Measurements from ENCODE around the gene AFF2. TPM values are rescaled to one million over a fixed set of nuclear protein-coding genes. Genes with fewer than 3 reads are reported as not detected.

Gene AFF2
- total and polyA plus RNA-seq, 2 donors (not counting 3 experiments of a cell fraction or from before 2014, with no cell fraction given): 0.03 to 0.07 TPM

- Histone ChIP-seq H2AFZ (ENCODE audit: low read depth, low read length) (no peak overlapping the region), H4K20me1 (replicated peaks; ENCODE audit: control insufficient read depth, extremely low read depth, insufficient read depth, low read length) (no peaks in the 10 kb centered on the region), H3K9ac (replicated peaks; ENCODE audit: extremely low read depth, insufficient read depth, low read length) (no peak overlapping the region), H3K4me2 (ENCODE audit: insufficient read depth, low read length) (no peak overlapping the region), H3K4me1 (ENCODE audit: control insufficient read depth, extremely low read depth, insufficient read depth, low read length) (no peaks in the 10 kb centered on the region), H3K79me2 (ENCODE audit: control insufficient read depth, insufficient read depth, low read length) (no peaks in the 10 kb centered on the region), H3K9me3 (replicated peaks; ENCODE audit: control insufficient read depth, insufficient read depth, low read length) (no peaks in the 10 kb centered on the region), H3K27me3 (ENCODE audit: control insufficient read depth in 2 of 2, insufficient read depth in 2 of 2, low read length in 2 of 2) (no peaks in the 10 kb centered on the region), H3K27ac (ENCODE audit: insufficient read depth, low read depth, low read length) (no peak overlapping the region), H3K4me3 (replicated peaks in 1 of 3; ENCODE audit: insufficient read depth in 1 of 3, low read depth in 1 of 3, low read length in 3 of 3) (no peak overlapping the region), H3K9me1 (replicated peaks; ENCODE audit: control insufficient read depth, extremely low read depth, insufficient read depth, low read length) (no peaks in the 10 kb centered on the region), H3K36me3 (ENCODE audit: control insufficient read depth in 2 of 2, extremely low read depth in 1 of 2, insufficient read depth in 2 of 2, low read length in 2 of 2) (no peaks in the 10 kb centered on the region)
- DNase-seq (ENCODE audit: low read depth, low spot score) (no peak), FAIRE-seq (no peak)
- dilution Hi-C loops (cut with MboI; ENCODE audit: extremely low pct_ligation_motif_present, low sequenced_read_pairs): no loop called here
- POLR2A ChIA-PET: no interaction called here
- BruUV-seq (replicated peaks): no TSS peak
- CTCF ChIA-PET: no interaction called here
- intact Hi-C loops (cut with micrococcal nuclease): no loop called here
- no peak for TF ChIP-seq FOS (IDR thresholded peaks at IDR 0.05; ENCODE audit: borderline replicate concordance, insufficient read depth, low read length)
- no peak for TF ChIP-seq EZH2 (IDR thresholded peaks at IDR 0.05; ENCODE audit: borderline replicate concordance, low read depth, low read length, severe bottlenecking)
- TF ChIP-seq, protein P1, sequence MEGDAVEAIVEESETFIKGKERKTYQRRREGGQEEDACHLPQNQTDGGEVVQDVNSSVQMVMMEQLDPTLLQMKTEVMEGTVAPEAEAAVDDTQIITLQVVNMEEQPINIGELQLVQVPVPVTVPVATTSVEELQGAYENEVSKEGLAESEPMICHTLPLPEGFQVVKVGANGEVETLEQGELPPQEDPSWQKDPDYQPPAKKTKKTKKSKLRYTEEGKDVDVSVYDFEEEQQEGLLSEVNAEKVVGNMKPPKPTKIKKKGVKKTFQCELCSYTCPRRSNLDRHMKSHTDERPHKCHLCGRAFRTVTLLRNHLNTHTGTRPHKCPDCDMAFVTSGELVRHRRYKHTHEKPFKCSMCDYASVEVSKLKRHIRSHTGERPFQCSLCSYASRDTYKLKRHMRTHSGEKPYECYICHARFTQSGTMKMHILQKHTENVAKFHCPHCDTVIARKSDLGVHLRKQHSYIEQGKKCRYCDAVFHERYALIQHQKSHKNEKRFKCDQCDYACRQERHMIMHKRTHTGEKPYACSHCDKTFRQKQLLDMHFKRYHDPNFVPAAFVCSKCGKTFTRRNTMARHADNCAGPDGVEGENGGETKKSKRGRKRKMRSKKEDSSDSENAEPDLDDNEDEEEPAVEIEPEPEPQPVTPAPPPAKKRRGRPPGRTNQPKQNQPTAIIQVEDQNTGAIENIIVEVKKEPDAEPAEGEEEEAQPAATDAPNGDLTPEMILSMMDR (IDR thresholded peaks at IDR 0.05; ENCODE audit: extremely low read depth in 1 of 2, insufficient read depth in 1 of 2, low read depth in 1 of 2, low read length in 2 of 2): no peak
- no peak for TF ChIP-seq MYC (IDR thresholded peaks at IDR 0.05; ENCODE audit: low read depth, low read length)
- no peak for TF ChIP-seq JUN (IDR thresholded peaks at IDR 0.05; ENCODE audit: borderline replicate concordance, insufficient read depth, insufficient read length, low read depth)
- no peak for TF ChIP-seq POLR2A (IDR thresholded peaks at IDR 0.05; ENCODE audit: low read depth, low read length)
- no peak for TF ChIP-seq GATA2 (IDR thresholded peaks at IDR 0.05; ENCODE audit: insufficient read depth, insufficient read length, low read depth, low read length)
- TF ChIP-seq, protein P2, sequence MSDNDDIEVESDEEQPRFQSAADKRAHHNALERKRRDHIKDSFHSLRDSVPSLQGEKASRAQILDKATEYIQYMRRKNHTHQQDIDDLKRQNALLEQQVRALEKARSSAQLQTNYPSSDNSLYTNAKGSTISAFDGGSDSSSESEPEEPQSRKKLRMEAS (IDR thresholded peaks at IDR 0.05; ENCODE audit: insufficient read depth, insufficient read length): no peak
- TF ChIP-seq POLR2AphosphoS5 (IDR thresholded peaks at IDR 0.05; ENCODE audit: insufficient read depth, low read depth, low read length): no peak
Measured at GRCh38 chrX:149003863-149004660, 503.6 kb downstream of the AFF2 start.

Data from endothelial cell of umbilical vein (primary cell).